DND-41 (cell line): Measurements from ENCODE around the gene APH1A.

Experiments used
- CTCF ChIP-seq: IDR thresholded peaks from 2 replicates; pipeline ENCODE4 v1.5.1; 2012; ENCODE audit warnings: borderline replicate concordance, low read length, moderate library complexity, mild to moderate bottlenecking; ENCODE audit not compliant: poor library complexity, severe bottlenecking; ENCODE audit errors: extremely low read depth
- EZH2 ChIP-seq: IDR thresholded peaks from 3 replicates; pipeline ENCODE4 v1.6.1; 2012; ENCODE audit warnings: borderline replicate concordance, low read depth, mild to moderate bottlenecking, moderate library complexity, low read length, inconsistent platforms; ENCODE audit not compliant: severe bottlenecking

DNA sequence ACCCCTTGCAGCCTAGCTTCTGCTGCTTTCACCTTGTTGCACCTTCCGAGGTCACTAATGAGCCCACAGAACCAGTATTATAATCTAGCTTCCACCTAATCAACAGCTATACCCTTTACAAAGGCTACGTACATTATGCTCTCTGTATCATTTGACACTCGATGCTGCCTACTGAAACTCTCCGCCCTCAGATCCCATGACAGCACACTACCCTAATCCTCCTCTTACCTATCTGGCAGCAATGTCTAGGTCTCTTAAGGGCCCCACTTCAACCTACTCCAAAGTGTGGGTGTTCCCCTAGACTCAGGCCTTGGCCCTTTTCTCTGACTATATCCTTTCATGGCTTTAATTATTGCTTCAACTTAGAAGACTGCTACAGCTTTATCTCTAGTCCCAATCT, 20.0 kb upstream of the APH1A start:
- TF ChIP-seq CTCF (no peak), EZH2 (no peak)
